ENCODE data around the gene TTC28.
A peak's percentile ranks its signal among the peaks of the same experiment; 100 is the strongest.

The TTC28 gene

DNA sequence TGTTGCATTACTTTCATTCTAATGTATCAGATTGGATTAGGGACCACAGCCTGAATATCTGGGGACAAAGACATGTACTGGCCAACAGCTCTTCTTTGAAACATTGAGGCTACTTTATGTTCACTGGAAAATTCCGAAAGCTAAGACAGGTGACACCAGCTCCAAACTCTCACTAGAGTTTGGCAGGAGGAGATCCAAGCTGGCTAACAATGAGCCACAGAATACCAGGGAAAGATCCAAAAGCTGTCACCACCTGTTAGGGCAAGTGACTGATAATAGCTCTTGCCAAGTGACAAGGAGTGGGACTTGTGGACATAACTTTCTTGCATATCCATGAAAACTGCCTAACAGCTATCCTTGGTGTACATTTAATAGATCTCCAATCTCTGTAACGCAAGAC is 333.3 kb downstream of the TTC28 start:
- Histone ChIP-seq H4K8ac (ENCODE audit: low read length) (no peak overlapping the region), H3K23ac (ENCODE audit: low read length in 2 of 2) (no peak overlapping the region), H4K91ac (ENCODE audit: low read length) (no peak overlapping the region), H2BK5ac (ENCODE audit: low read depth, low read length, poor library complexity, severe bottlenecking) (no peak overlapping the region), H3K36me3 (ENCODE audit: control insufficient read depth in 1 of 2, insufficient read depth in 2 of 2, low read depth in 1 of 2, low read length in 2 of 2) (no peaks in the 10 kb centered on the region), H3K27ac (ENCODE audit: low read length, poor library complexity, severe bottlenecking) (no peak overlapping the region), H2AK5ac (ENCODE audit: low read length, severe bottlenecking) (no peak overlapping the region), H3K4ac (ENCODE audit: low read depth in 1 of 2, low read length in 2 of 2) (no peak overlapping the region), H3K9ac (ENCODE audit: low read length) (no peak overlapping the region), H2AFZ (ENCODE audit: low read depth, low read length) (no peak overlapping the region), H3K4me3 (ENCODE audit: insufficient read depth in 1 of 2, low read depth in 1 of 2, low read length in 2 of 2) (no peak overlapping the region), H2BK15ac (ENCODE audit: low read depth, poor library complexity, severe bottlenecking) (no peak overlapping the region), H3K4me1 (ENCODE audit: control insufficient read depth, insufficient read depth, low read depth, low read length) (no peaks in the 10 kb centered on the region), H3K79me1 (replicated peaks; ENCODE audit: low read length, poor library complexity, severe bottlenecking) (peaks cover 10% of the 10 kb centered on the region), H2BK120ac (ENCODE audit: low read depth, low read length) (no peak overlapping the region), H2BK12ac (ENCODE audit: low read length in 2 of 2) (no peak overlapping the region), H3K9me3 (ENCODE audit: control insufficient read depth, low read length) (no peaks in the 10 kb centered on the region), H3K4me2 (ENCODE audit: low read length, poor library complexity, severe bottlenecking) (no peak overlapping the region), H3K27me3 (ENCODE audit: control insufficient read depth in 1 of 2, insufficient read depth in 1 of 2, low read length in 2 of 2) (no peaks in the 10 kb centered on the region), H3K14ac (ENCODE audit: low read length in 2 of 2) (no peak overlapping the region), H3K18ac (ENCODE audit: low read depth in 1 of 2, low read length in 2 of 2) (no peak overlapping the region)
- DNase-seq: no peak
- 92% methylated on average over 2 of the region's 2 CpGs for WGBS

DNA sequence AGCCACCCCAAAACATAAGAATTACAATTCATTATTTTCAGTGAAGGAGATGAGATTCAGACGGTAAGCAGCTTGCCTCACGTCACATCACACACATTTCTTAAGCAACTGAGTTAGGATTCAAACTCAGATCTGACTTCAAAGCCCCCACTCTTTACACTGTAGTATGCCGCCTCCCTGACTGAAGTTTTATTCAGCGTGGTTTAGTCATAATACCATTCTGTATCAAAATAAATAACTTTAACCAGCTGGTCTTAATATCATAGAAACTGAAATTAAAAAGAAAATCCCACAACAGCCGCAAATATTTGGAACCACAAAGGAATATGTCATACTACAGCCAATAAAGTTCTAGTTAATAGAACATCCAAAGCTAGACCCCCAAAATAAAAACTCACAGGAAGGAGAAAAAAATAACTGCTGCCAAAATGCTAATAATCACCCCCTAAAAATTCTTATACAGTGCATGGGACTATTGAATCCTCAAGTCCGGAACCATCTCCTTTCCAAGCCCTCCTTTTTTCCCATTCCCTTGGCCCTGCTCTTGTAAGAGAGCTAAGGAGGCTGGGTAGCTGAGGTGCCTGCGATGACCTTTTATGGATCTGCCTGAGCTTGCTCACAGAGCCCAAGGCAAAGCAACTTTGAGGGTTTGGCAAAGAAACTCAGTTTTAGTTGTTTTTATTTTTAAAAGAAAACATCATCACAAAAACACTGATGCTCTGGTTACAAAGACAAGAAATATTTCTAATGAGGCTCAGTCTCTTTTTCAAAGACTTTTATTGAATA is 334.5 kb downstream of the TTC28 start:
- H2BK5ac ChIP-seq (ENCODE audit: low read depth, low read length, poor library complexity, severe bottlenecking): no peak overlapping the region
- no peaks in the 10 kb centered on the region for H3K9me3 ChIP-seq (ENCODE audit: control insufficient read depth, low read length)
- no peak overlapping the region for H3K4ac ChIP-seq (ENCODE audit: low read depth in 1 of 2, low read length in 2 of 2)
- H3K4me3 ChIP-seq (ENCODE audit: insufficient read depth in 1 of 2, low read depth in 1 of 2, low read length in 2 of 2): peak overlapping the region in 1 of 2 experiments; percentile 31
- H2AK5ac ChIP-seq (ENCODE audit: low read length, severe bottlenecking): no peak overlapping the region
- WGBS: 98% methylated on average over 6 of the region's 7 CpGs
- no peak overlapping the region for H2BK12ac ChIP-seq (ENCODE audit: low read length in 2 of 2)
- no peak overlapping the region for H3K4me2 ChIP-seq (ENCODE audit: low read length, poor library complexity, severe bottlenecking)
- H3K27ac ChIP-seq (ENCODE audit: low read length, poor library complexity, severe bottlenecking): no peak overlapping the region
- H3K79me1 ChIP-seq (replicated peaks; ENCODE audit: low read length, poor library complexity, severe bottlenecking): peaks cover 10% of the 10 kb centered on the region
- no peak overlapping the region for H3K14ac ChIP-seq (ENCODE audit: low read length in 2 of 2)
- H4K91ac ChIP-seq (ENCODE audit: low read length): no peak overlapping the region
- no peaks in the 10 kb centered on the region for H3K4me1 ChIP-seq (ENCODE audit: control insufficient read depth, insufficient read depth, low read depth, low read length)
- H3K27me3 ChIP-seq (ENCODE audit: control insufficient read depth in 1 of 2, insufficient read depth in 1 of 2, low read length in 2 of 2): no peaks in the 10 kb centered on the region
- no peak for DNase-seq
- no peak overlapping the region for H2AFZ ChIP-seq (ENCODE audit: low read depth, low read length)
- no peak overlapping the region for H3K18ac ChIP-seq (ENCODE audit: low read depth in 1 of 2, low read length in 2 of 2)
- no peak overlapping the region for H2BK15ac ChIP-seq (ENCODE audit: low read depth, poor library complexity, severe bottlenecking)
- no peak overlapping the region for H4K8ac ChIP-seq (ENCODE audit: low read length)
- H3K23ac ChIP-seq (ENCODE audit: low read length in 2 of 2): no peak overlapping the region
- H3K9ac ChIP-seq (ENCODE audit: low read length): peak overlapping the region; percentile 75
- no peaks in the 10 kb centered on the region for H3K36me3 ChIP-seq (ENCODE audit: control insufficient read depth in 1 of 2, insufficient read depth in 2 of 2, low read depth in 1 of 2, low read length in 2 of 2)
- no peak overlapping the region for H2BK120ac ChIP-seq (ENCODE audit: low read depth, low read length)

DNA sequence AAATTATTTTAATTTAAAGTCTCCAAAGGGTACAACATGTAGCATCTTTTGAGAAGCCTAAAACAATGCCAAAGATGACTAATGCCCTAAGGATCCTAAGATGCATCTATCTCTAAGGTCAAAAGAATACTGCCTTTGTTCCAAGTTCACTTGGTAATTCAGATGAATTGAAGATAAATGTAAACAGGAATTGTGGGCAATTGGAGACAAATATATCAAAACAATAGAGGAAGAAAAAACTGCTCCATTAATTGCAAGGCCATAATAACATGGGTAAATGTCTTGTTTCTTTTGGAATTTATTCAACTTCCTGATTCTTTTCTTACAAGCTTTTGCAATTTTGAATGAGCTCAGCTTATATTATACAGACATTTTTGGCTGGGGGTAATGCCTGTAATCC is 338.6 kb downstream of the TTC28 start:
- no peaks in the 10 kb centered on the region for H3K27me3 ChIP-seq (ENCODE audit: control insufficient read depth in 1 of 2, insufficient read depth in 1 of 2, low read length in 2 of 2)
- H3K4ac ChIP-seq (ENCODE audit: low read depth in 1 of 2, low read length in 2 of 2): no peak overlapping the region
- H2BK15ac ChIP-seq (ENCODE audit: low read depth, poor library complexity, severe bottlenecking): no peak overlapping the region
- no peaks in the 10 kb centered on the region for H3K4me1 ChIP-seq (ENCODE audit: control insufficient read depth, insufficient read depth, low read depth, low read length)
- H2AK5ac ChIP-seq (ENCODE audit: low read length, severe bottlenecking): no peak overlapping the region
- no peak overlapping the region for H4K8ac ChIP-seq (ENCODE audit: low read length)
- no peak overlapping the region for H3K23ac ChIP-seq (ENCODE audit: low read length in 2 of 2)
- H4K91ac ChIP-seq (ENCODE audit: low read length): no peak overlapping the region
- H3K27ac ChIP-seq (ENCODE audit: low read length, poor library complexity, severe bottlenecking): no peak overlapping the region
- H3K9me3 ChIP-seq (ENCODE audit: control insufficient read depth, low read length): no peaks in the 10 kb centered on the region
- H3K18ac ChIP-seq (ENCODE audit: low read depth in 1 of 2, low read length in 2 of 2): no peak overlapping the region
- no peak overlapping the region for H2AFZ ChIP-seq (ENCODE audit: low read depth, low read length)
- no peak overlapping the region for H3K4me3 ChIP-seq (ENCODE audit: insufficient read depth in 1 of 2, low read depth in 1 of 2, low read length in 2 of 2)
- no peak for DNase-seq
- H2BK120ac ChIP-seq (ENCODE audit: low read depth, low read length): no peak overlapping the region
- no peak overlapping the region for H3K14ac ChIP-seq (ENCODE audit: low read length in 2 of 2)
- H2BK12ac ChIP-seq (ENCODE audit: low read length in 2 of 2): no peak overlapping the region
- H3K9ac ChIP-seq (ENCODE audit: low read length): no peak overlapping the region
- peaks cover 2% of the 10 kb centered on the region for H3K79me1 ChIP-seq (replicated peaks; ENCODE audit: low read length, poor library complexity, severe bottlenecking)
- no peak overlapping the region for H2BK5ac ChIP-seq (ENCODE audit: low read depth, low read length, poor library complexity, severe bottlenecking)
- H3K4me2 ChIP-seq (ENCODE audit: low read length, poor library complexity, severe bottlenecking): no peak overlapping the region
- no peaks in the 10 kb centered on the region for H3K36me3 ChIP-seq (ENCODE audit: control insufficient read depth in 1 of 2, insufficient read depth in 2 of 2, low read depth in 1 of 2, low read length in 2 of 2)

DNA sequence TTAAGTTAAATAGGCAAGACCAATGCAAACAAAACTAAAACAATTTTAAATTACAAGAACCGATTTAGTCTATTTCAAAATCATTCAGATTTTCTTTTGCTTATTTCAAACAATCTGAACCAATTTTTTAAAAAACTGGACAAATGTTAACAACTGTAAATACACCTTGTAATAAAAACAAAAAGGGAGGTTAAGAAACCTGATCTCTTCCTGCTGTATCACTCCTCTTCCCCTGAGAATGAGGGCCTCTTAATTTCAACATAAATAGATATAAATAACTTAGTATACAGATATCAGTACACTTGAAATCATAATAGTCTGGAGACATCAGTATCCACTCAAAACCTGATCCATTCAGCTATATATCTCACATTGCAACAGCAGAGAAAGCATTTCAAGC is 346.6 kb downstream of the TTC28 start:
- H3K9ac ChIP-seq (ENCODE audit: low read length): no peak overlapping the region
- no peak overlapping the region for H2BK15ac ChIP-seq (ENCODE audit: low read depth, poor library complexity, severe bottlenecking)
- H4K91ac ChIP-seq (ENCODE audit: low read length): no peak overlapping the region
- no peak overlapping the region for H3K23ac ChIP-seq (ENCODE audit: low read length in 2 of 2)
- H3K4me3 ChIP-seq (ENCODE audit: insufficient read depth in 1 of 2, low read depth in 1 of 2, low read length in 2 of 2): no peak overlapping the region
- H3K4ac ChIP-seq (ENCODE audit: low read depth in 1 of 2, low read length in 2 of 2): no peak overlapping the region
- H3K4me1 ChIP-seq (ENCODE audit: control insufficient read depth, insufficient read depth, low read depth, low read length): no peaks in the 10 kb centered on the region
- H2BK120ac ChIP-seq (ENCODE audit: low read depth, low read length): no peak overlapping the region
- H3K27ac ChIP-seq (ENCODE audit: low read length, poor library complexity, severe bottlenecking): no peak overlapping the region
- peaks cover under 1% of the 10 kb centered on the region for H3K79me1 ChIP-seq (replicated peaks; ENCODE audit: low read length, poor library complexity, severe bottlenecking)
- no peak overlapping the region for H3K4me2 ChIP-seq (ENCODE audit: low read length, poor library complexity, severe bottlenecking)
- H4K8ac ChIP-seq (ENCODE audit: low read length): no peak overlapping the region
- no peak overlapping the region for H2AK5ac ChIP-seq (ENCODE audit: low read length, severe bottlenecking)
- no peaks in the 10 kb centered on the region for H3K36me3 ChIP-seq (ENCODE audit: control insufficient read depth in 1 of 2, insufficient read depth in 2 of 2, low read depth in 1 of 2, low read length in 2 of 2)
- no peak for DNase-seq
- no peaks in the 10 kb centered on the region for H3K9me3 ChIP-seq (ENCODE audit: control insufficient read depth, low read length)
- no peak overlapping the region for H2AFZ ChIP-seq (ENCODE audit: low read depth, low read length)
- no peaks in the 10 kb centered on the region for H3K27me3 ChIP-seq (ENCODE audit: control insufficient read depth in 1 of 2, insufficient read depth in 1 of 2, low read length in 2 of 2)
- H2BK12ac ChIP-seq (ENCODE audit: low read length in 2 of 2): no peak overlapping the region
- no peak overlapping the region for H2BK5ac ChIP-seq (ENCODE audit: low read depth, low read length, poor library complexity, severe bottlenecking)
- H3K18ac ChIP-seq (ENCODE audit: low read depth in 1 of 2, low read length in 2 of 2): no peak overlapping the region
- WGBS: 100% methylated on average over 1 of the region's 1 CpG
- no peak overlapping the region for H3K14ac ChIP-seq (ENCODE audit: low read length in 2 of 2)
